HG02678 (cell line): Measurements from ENCODE around the gene RBM26.
"Not testable (repeated sequence)": the region's sequence is repeated elsewhere in the genome, so short reads cannot be mapped to it uniquely, and the experiment has no call there.

Experiments used
- ATAC-seq: cut with Tn5 transposase; IDR thresholded peaks from one replicate; pipeline ENCODE4 v1.9.1; 2021; ENCODE audit warnings: mild to moderate bottlenecking, moderate library complexity; ENCODE audit not compliant: unreplicated experiment

The RBM26 gene

GRCh38 chr13:79386125-79386826 is 19.8 kb downstream of the RBM26 start:
- peak; percentile 12 for ATAC-seq

- peak; percentile 90 for ATAC-seq
Measured at GRCh38 chr13:79385694-79386093, 20.4 kb downstream of the RBM26 start.

- no peak for ATAC-seq
Measured at GRCh38 chr13:79384022-79384610, 21.9 kb downstream of the RBM26 start.

GRCh38 chr13:79382545-79383275 is 23.3 kb downstream of the RBM26 start:
- ATAC-seq: peak; percentile 47

GRCh38 chr13:79380997-79381396 is 25.1 kb downstream of the RBM26 start:
- no peak for ATAC-seq

GRCh38 chr13:79379274-79379673 is 26.8 kb downstream of the RBM26 start:
- ATAC-seq: no peak

GRCh38 chr13:79376843-79377242 is 29.2 kb downstream of the RBM26 start:
- no peak for ATAC-seq

GRCh38 chr13:79374578-79374977 is 31.5 kb downstream of the RBM26 start:
- ATAC-seq: no peak

- ATAC-seq: no peak
Measured at GRCh38 chr13:79373916-79374315, 32.1 kb downstream of the RBM26 start.

GRCh38 chr13:79369226-79369625 is 36.8 kb downstream of the RBM26 start:
- ATAC-seq: no peak

GRCh38 chr13:79365981-79366380 is 40.1 kb downstream of the RBM26 start:
- ATAC-seq: no peak

GRCh38 chr13:79361299-79361698 is 44.8 kb downstream of the RBM26 start:
- ATAC-seq: no peak

- ATAC-seq: peak; percentile 69
Measured at GRCh38 chr13:79360095-79360494, 46.0 kb downstream of the RBM26 start.

- ATAC-seq: no peak
Measured at GRCh38 chr13:79359064-79359463, 47.0 kb downstream of the RBM26 start.

GRCh38 chr13:79354285-79354684 is 51.8 kb downstream of the RBM26 start:
- no peak for ATAC-seq

GRCh38 chr13:79353693-79354092 is 52.4 kb downstream of the RBM26 start:
- ATAC-seq: no peak

GRCh38 chr13:79352107-79352506 is 53.9 kb downstream of the RBM26 start:
- no peak for ATAC-seq

- ATAC-seq: not testable (repeated sequence)
Measured at GRCh38 chr13:79349608-79350007, 56.4 kb downstream of the RBM26 start.

GRCh38 chr13:79349011-79349410 is 57.0 kb downstream of the RBM26 start:
- ATAC-seq: no peak

- no peak for ATAC-seq
Measured at GRCh38 chr13:79346300-79346914, 59.6 kb downstream of the RBM26 start.

- no peak for ATAC-seq
Measured at GRCh38 chr13:79341202-79341601, 64.9 kb downstream of the RBM26 start.

- no peak for ATAC-seq
Measured at GRCh38 chr13:79340490-79340889, 65.6 kb downstream of the RBM26 start.
